GM21619 (cell line): ENCODE results near the gene CFP.

Experiments
- ATAC-seq: cut with Tn5 transposase; IDR thresholded peaks from one replicate; pipeline ENCODE4 v1.9.1; 2021; ENCODE audit not compliant: unreplicated experiment

CFP gene

DNA sequence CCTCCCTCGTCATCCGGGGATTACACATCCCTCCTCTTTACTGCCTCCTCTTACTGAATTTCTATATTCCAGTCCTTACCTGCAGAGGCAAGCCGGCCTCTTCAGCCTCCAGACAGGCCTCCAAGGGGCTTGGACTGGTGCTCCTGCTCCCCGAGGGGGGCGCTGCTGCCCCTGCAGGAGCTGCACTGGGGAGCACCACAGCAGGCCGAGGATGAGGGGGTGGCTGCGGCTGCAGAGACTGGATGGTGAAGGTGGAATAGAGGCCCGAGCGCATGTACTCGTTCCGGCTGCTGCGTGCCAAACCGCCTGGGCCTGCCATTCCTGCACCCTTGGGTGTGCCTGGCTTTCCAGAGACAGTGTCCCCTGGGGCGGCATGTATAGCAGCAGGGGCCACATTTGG is 9.1 kb upstream of the CFP start:
- no peak for ATAC-seq

- peak; percentile 54 for ATAC-seq
Observed at GRCh38 chrX:47637546-47638195, 7.9 kb upstream of the CFP start.

- no peak for ATAC-seq
Observed at GRCh38 chrX:47634871-47635575, 5.3 kb upstream of the CFP start.

DNA sequence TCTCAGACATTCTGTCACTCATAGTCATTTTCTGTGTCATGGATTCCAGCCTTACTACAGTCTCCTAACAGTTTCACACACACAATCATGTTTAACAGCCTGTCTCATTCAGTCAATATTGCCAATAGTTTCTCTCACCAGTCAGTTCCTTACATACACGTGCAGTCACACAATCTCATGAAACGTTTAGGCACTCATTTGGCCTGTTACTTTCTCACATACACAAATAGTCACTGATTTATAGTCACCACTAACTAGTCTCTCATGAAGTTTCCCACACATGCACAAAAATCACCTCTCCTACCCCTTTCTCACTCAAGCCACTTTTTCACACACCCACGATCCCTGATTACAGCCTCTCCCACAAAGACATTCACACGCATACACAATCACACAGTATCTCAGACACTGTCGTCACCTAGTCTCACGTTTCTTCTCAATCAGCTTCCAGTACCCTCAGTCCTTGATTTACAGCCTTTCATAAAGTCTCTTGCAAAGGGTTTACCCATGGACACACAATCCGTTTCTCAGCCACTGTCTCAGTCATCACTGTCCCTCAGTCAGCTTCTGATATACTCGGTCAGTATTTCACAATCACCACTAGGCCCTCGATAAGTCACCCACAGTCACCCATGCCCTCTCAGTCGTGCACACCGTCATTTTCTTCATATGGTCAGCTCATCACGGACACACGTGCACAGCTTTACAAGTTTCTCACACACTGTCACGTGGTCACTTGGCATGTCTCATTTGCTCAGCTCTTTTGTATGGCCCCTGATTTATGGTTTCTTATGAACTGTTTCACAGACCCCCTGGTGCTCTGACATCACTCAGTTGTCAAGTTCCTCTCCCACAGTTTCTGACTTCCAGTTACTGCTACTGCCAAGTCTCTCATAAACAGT is 4.2 kb upstream of the CFP start:
- ATAC-seq: no peak

DNA sequence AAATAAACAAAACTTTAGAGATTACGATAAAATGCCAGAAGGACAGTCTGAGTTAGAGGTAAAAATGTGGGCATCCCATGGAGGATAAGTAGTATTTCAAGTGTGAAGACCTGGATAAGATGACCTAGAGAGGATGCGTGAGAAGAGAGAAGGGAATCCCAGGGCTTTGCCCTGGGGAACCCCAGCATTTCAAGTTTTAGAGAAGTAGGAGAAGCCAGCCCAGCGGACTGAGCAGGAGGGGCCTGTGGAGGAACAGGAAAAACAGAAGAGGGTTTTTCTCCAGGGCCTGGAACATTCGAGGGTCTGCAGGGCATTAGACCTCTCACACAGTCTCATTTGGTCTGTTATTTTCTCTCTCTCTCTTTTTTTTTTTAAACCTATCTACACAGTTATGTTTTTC is 2.9 kb upstream of the CFP start:
- no peak for ATAC-seq

DNA sequence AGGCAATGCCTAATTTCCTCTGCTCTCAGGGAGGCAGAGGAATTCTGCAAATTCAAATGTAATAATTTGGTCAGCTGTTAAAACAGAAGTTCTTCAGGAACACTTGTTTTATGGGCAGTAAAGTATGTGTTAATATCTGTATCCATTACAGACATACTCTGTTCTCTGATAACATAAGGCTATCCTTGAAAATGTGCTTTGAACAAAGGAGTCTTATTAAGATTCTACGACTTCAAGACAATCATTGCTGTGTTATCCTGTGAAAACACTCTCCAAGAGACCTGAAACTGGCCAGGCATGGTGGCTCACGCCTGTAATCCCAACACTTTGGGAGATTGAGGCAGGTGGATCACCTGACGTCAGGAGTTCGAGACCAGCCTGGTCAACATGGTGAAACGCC is 1.9 kb upstream of the CFP start:
- ATAC-seq: no peak

DNA sequence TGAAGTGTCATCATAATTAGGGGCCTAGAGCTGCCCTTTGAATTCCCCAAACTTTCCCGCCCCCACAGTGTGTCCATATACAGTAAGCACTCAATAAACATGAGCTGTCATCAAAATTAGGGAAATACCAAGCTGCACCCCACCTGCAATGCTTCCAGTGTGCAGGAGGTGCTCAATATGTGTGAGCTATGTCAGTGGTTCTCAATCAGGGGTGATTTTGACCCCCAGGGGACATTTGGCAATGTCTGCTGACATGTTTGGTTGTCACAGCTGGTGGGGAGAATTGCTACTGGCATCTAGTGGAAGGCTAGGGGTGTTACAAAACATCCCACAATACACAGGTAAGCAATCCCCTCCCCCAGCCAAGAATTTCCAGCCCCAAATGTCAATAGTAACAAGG is 748 bp downstream of the CFP start:
- no peak for ATAC-seq

- ATAC-seq: no peak
Observed at GRCh38 chrX:47625365-47625764, 4.4 kb downstream of the CFP start.

DNA sequence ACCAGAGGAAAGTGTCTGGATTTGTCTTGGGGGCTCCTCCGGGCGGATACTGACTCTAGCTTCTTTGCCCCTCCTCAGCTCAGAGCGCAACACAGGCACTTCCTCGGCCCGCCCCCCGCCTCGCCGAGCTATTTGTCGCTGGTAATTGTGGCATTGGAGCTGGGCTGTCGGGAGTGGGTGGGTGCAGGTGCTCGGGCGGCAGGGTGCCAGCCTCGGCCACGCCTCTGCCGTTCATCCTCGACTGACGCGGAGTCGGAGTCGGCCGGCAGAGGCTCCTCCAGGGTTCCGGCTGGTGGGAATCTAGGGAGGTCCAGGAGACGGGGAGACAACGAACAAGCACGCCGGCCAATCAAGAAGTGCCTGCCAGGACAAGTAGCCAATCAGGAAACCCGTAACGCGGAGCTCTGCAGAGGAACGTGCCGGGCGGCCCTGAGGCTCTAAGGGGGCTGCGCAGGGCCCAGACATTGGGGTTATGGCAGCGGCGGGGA is 6.1 kb downstream of the CFP start:
- no peak for ATAC-seq

DNA sequence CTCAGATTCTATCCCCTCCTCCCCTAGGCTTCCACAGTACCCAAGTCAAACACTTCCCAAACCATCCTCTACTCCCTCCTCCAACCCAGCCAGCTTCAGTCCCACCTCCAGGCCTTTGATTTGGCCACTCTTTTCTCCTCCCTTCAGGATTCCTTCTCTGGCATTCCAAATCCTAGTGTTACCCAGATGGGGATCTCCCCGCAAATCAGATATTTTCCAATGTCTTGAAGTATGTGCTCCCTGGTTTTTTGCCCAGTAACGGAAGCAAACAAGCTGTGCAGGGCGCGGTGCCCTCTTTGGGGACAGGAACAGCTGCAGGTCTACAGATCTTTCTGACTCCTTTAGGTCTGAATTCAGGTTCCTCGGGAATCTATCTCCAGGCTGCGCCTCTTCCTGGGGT is 7.9 kb downstream of the CFP start:
- ATAC-seq: no peak

GRCh38 chrX:47620303-47620685 is 9.4 kb downstream of the CFP start:
- ATAC-seq: no peak

GRCh38 chrX:47619486-47620302 is 10.0 kb downstream of the CFP start, which contains the start of gene SYN1:
SYN1 (minus strand) TSS chrX:47619857; CDS start chrX:47619728, 129 bp downstream.
- peak; percentile 57 for ATAC-seq

- ATAC-seq: no peak
Observed at GRCh38 chrX:47618923-47619485, 10.7 kb downstream of the CFP start.

GRCh38 chrX:47614618-47615017 is 15.1 kb downstream of the CFP start:
- ATAC-seq: no peak

DNA sequence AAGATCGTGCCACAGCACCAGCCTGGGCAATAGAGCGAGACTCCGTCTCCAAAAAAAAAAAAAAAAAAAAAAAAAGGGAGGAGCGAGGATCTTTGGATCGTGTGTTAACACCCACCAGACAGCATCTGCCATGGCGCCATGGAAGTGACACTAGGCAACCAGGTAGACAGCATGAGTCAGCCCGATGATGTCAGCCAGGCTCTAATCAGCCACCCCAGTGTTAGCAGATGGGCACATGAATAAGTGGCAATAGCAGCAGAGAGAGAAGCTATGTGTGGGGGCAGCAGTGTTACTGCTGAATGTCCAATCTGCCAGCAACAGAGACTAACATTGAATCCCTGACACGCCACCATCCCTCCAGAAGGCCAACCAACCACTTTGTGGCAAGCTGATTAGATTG is 16.6 kb downstream of the CFP start:
- no peak for ATAC-seq

DNA sequence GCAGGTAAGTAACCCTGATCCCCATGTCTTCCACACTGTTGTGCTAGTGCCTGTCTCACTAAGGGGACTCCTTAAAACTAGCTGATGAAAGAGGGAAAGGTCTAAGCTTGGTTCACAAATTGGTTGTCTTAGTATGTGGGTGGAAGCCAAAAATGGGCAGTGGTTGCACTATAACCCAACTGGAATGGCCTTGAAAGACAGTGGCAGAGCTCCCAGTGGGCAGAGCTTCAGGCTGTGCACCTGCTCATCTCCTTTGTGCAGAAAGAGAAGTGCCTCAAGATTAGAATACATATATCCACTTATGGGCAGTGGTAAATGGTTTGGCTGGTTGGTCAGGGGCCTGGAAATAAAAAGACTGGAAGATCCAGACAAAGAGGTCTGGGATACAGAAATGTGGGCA is 17.3 kb downstream of the CFP start:
- no peak for ATAC-seq

DNA sequence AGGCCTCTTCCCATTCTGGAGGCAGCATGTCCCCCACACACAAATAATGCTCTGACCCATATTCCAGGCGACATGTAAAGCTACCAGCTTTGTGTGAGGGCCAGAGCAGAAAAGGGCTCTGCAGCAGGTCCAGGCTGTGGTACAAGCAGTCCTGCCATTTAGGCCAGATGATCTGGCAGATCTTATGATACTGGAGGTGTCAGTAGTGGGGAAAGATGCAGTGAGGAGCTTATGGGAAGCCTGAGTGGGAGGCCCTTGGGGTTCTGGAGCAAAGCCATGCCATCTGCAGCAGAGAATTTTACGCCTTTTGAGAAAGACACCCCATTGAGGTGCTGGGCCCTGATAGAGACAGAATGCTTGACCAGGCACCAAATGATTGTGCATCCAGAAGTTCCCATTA is 17.8 kb downstream of the CFP start:
- no peak for ATAC-seq

DNA sequence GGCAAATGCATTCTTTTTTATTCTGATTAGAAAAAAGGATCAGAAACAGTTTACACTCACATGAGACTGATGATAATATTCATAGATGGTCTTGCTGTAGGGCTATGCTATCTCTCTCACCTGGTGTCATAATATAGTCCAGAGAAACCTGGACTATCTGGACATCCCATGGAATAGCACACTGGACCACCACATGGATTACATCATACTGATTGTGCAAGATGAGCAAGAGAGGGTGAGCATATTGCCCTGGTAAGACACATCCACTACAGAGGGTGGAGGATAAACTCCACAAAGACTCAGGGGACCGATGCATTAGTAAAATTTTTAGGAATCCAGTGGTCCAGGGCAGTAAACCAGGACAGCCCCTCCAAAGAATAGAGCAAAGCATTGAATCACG is 18.2 kb downstream of the CFP start:
- ATAC-seq: no peak

- no peak for ATAC-seq
Observed at GRCh38 chrX:47610511-47610910, 19.2 kb downstream of the CFP start.

- ATAC-seq: no peak
Observed at GRCh38 chrX:47608130-47608810, 21.5 kb downstream of the CFP start.
